GM08714 (cell line): Measurements from ENCODE around the gene HSDL2.
"Not testable (repeated sequence)": the region's sequence is repeated elsewhere in the genome, so short reads cannot be mapped to it uniquely, and the experiment has no call there.

Experiments used
- H3K4me3 ChIP-seq: fragments of 200-500 bp; sonication (Bioruptor generic); 2 replicates; pipeline ENCODE4 v1.5.1; 2014; ENCODE audit warnings: mild to moderate bottlenecking, low read length, inconsistent platforms
- ZNF274 ChIP-seq: IDR thresholded peaks from 2 replicates; pipeline ENCODE4 v1.6.1; 2012; ENCODE audit warnings: mild to moderate bottlenecking, low read depth, low read length

HSDL2 gene

DNA sequence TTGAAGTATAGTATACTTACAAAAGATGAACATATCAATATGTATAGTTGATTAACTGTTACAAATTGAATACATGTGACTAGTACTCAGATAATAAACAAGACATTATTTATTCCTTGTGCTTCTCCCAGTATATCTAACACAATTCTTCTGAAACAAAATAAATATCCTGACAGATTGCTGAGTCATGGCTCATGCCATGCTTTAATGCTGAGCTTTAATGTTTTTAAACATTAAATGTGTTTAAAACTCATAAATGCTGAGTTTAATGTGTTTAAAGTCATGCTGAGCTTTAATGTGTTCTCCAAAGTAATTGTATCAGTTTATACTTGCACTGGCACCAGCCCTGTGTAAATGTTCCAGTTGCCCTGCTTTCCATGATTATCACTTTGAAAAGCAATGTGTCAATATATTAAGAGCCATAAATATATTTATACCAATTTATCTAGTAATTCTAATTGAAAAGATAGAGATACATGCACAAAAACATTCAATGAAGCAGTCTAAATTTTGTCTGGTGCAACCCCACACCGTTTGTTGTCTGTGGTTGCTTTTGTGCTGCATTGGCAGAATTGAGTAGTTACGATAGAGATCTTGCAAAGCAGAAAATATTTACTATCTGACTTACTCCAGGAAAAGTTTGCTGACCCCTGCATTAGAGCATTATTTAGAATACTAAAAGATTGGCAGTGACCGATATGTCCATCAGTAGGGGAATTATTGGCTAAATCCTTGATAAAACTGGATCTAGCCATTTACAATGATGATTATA lies 122.5 kb downstream of the HSDL2 start:
- TF ChIP-seq ZNF274: no peak
- no peak overlapping the region for H3K4me3 ChIP-seq

DNA sequence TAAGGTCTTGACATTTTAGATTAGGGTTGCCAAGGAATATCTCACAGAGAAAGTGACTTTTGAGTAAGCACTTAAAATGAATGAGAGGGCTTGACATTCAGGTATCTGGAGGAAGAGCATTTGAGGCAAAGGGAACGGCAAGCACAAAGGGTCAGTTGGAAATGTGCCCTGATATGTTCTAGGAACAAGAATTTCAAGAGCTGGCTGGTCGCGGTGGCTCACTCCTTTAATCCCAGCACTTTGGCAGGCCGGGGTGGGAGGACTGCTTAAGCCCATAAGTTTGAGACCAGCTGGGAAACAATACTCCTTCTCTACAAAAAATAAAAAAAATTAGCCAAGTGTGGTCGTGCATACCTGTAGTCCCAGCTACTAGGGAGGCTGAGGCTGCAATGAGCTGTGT lies 123.3 kb downstream of the HSDL2 start:
- H3K4me3 ChIP-seq: no peak overlapping the region
- TF ChIP-seq ZNF274: no peak

DNA sequence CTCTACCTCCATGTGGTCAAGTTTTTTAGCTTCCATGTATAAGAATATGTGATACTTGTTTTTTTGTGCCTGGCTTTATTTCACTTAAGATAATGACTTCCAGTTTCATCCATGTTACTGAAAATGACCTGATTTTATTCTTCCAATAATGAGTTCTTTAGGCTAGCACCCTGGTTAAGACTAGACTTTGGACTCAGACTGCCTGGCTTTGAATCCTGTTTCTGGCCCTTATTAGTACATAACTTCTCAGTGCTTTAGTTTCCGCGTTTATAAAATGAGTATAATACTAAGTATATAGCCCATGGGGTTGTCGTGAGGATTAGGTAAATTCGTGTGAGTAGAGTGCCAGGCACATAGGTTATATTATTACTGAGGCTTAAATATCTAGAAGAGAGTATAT lies 125.2 kb downstream of the HSDL2 start:
- TF ChIP-seq ZNF274: no peak
- no peak overlapping the region for H3K4me3 ChIP-seq

DNA sequence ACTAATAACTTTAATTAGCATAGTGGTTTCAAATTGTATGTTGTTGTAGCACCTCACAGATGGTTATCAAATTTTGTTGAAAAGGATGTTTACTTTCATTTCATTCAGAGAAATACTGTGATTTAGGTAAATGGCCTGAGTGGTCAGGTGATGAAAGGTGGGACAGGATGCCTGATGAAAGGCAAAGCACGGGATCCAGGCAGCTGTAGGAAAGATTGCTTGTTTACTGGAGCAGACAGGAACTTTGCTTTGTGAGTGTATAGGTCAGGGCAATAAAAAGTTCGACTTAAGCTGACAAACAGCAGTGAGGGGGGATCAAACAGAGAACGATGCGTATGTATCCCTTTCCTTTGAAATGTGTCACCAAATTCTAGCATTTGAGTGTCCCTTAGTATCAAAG lies 125.7 kb downstream of the HSDL2 start:
- no peak overlapping the region for H3K4me3 ChIP-seq
- TF ChIP-seq ZNF274: no peak

DNA sequence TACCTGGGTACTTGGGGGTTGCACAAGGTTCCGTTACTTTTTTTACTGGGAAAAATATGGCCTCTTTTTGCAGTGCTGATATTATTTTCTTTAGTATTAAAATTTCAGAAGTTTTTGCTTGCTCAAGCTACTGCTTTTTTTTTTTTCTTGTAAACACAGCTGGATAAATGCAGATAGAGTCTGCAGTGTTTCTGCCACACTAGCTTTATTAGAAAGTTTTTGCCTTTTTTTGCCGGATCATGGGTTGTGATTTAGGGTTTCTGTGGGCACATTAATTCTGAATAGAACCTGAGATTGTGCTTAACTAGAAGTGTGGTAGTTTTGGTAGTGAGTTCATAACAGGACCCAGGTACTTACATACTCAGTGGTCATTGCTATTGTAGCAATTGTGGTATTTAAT lies 126.7 kb downstream of the HSDL2 start:
- H3K4me3 ChIP-seq: no peak overlapping the region
- TF ChIP-seq ZNF274: no peak

DNA sequence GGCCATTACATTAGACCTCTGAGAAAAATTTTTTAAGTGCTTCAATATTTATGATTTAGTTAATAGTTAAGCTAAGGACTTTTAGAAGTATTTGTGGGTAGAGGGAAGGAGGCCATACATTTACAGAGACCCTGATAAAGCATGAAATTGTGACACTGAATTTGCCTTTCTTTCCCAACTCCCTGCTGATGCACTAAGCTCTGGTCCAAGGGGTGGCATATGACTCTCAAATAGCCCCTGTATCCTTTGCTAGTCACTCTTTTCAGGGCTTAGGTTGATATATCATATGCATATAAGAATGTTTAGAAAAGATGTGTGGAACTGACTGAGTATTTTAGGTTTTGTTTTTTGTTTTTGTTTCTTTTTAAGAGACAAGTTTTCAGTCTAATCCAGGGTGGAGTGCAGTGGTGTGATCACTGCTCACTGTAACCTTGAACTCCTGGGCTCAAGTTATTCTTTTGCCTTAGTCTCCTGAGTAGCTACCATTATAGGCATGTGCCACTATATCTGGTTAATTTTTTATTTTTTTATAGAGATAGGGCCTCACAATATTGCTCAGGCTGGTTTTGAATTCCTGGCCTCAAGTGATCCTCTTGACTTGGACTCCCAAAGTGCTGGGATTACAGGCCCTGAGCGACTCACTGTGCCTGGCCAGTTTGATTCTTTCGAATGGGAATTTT lies 127.2 kb downstream of the HSDL2 start:
- no peak for TF ChIP-seq ZNF274
- H3K4me3 ChIP-seq: no peak overlapping the region

DNA sequence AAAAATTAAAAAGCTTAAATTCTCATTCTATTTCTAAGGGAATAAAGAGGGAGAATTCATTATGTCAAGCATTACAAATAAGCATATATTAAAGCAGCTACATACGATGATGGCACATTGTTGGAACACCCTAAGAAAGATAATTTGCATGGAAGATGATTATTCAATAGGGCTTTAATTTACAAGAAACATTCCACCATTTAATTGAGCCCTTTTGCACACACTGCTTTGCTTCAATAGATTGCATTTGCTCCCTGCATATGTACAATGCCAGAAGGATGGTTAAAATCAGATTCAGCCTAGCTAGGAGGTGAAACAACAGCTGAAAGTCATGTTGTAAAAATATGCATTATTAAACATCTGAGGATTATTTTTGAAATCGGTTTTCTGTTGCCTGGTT lies 128.5 kb downstream of the HSDL2 start:
- TF ChIP-seq ZNF274: no peak
- no peak overlapping the region for H3K4me3 ChIP-seq

DNA sequence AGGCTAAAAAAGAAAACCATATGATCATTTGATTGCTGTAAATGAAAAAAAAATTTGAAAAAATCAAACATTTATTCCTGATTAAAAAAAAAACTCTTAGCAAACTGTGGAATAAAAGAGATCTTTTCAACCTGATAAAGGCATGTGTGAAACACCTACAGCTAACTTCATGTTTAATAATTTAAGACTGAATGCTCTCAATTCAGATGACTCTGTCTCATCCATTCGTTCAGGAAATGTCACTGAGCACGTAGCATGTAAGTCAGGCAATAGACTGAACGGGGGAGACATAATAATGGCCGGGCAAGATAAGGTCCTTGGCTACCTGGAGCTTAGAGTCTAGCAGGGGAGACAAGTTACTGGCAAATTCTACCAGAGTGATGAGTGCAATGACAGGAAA lies 132.5 kb downstream of the HSDL2 start:
- not testable (repeated sequence) for H3K4me3 ChIP-seq

DNA sequence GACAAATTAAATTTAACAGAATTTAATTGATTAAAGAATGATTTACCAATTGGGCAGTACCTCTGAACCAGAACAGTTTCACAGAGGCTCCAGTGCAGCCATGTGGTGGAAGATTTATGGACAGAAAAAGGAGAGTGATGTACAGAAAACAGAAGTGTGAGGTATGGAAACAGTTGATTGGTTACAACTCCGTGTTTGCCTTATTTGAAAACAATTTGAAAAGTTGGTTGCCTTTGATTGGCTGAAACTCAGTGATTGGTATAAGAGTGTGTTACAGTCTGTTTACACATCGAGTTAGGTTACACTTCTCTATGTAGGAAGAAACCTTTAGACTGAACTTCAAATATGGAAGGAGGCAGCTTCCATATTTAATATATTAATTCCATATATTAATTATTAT lies 136.9 kb downstream of the HSDL2 start:
- no peak for TF ChIP-seq ZNF274
- no peak overlapping the region for H3K4me3 ChIP-seq

DNA sequence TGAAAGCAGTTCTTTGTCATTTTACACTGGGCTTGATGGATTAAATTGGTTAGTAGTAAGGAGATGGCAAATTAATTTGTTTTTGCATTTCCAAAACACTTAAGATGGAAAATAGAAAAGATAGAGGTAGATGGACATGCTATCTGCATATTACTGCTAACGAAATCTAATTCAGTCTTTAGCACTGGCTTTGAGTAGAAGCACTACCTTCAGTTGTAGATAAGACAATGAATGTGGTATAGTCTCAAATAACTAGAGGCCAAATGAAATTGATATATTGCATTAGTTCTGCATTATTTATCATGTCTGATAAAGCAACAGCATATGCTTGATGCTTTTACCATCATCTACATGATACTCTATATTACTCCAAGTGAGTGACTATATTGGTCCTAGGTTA lies 140.2 kb downstream of the HSDL2 start:
- H3K4me3 ChIP-seq: no peak overlapping the region
- TF ChIP-seq ZNF274: no peak

DNA sequence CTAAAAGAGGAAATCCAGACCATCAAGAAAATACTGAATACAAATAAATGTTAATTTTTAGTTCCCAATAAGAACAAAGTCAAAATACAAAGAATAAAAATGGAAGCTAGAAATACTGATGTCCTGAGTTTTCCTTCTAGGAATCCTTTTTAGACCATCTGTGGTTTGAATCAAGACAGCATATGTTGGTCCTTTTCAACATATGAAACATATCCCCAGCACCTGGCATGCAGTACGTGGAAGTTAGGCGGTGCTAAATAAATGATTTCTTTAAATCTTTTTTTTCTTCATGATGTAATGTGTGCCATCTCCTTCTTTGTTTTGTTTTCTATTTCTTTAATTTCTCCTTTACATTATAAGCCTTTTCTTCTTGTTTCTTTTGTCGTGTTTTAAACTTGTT lies 140.7 kb downstream of the HSDL2 start:
- H3K4me3 ChIP-seq: no peak overlapping the region
- no peak for TF ChIP-seq ZNF274
